Keratinocyte (primary cell): Measurements from ENCODE around the gene SSNA1.

Experiments
- EZH2 ChIP-seq: IDR thresholded peaks from one replicate; pipeline ENCODE4 v1.6.1; 2012; ENCODE audit warnings: inconsistent platforms, mild to moderate bottlenecking, low read length, moderate library complexity
- TF ChIP-seq, protein P1 (sequence below), 3 experiments: IDR thresholded peaks in 1 of 3; conservative IDR thresholded peaks in 1 of 3; optimal IDR thresholded peaks in 1 of 3; 2 replicates in 2 of 3; 3 replicates in 1 of 3; pipeline versions ENCODE3 to v1.5.1; 2011; ENCODE audit warnings: low read length in 3 of 3, mild to moderate bottlenecking in 3 of 3, moderate library complexity in 2 of 3, control low read depth in 1 of 3, inconsistent platforms in 1 of 3; ENCODE audit not compliant: insufficient read depth in 2 of 3; ENCODE audit errors: extremely low read depth in 1 of 3

- TF ChIP-seq, protein P1, sequence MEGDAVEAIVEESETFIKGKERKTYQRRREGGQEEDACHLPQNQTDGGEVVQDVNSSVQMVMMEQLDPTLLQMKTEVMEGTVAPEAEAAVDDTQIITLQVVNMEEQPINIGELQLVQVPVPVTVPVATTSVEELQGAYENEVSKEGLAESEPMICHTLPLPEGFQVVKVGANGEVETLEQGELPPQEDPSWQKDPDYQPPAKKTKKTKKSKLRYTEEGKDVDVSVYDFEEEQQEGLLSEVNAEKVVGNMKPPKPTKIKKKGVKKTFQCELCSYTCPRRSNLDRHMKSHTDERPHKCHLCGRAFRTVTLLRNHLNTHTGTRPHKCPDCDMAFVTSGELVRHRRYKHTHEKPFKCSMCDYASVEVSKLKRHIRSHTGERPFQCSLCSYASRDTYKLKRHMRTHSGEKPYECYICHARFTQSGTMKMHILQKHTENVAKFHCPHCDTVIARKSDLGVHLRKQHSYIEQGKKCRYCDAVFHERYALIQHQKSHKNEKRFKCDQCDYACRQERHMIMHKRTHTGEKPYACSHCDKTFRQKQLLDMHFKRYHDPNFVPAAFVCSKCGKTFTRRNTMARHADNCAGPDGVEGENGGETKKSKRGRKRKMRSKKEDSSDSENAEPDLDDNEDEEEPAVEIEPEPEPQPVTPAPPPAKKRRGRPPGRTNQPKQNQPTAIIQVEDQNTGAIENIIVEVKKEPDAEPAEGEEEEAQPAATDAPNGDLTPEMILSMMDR (optimal IDR thresholded peaks at IDR 0.05 in 1 of 3, IDR thresholded peaks at IDR 0.05 in 1 of 3, conservative IDR thresholded peaks at IDR 0.05 in 1 of 3; ENCODE audit: extremely low read depth in 1 of 3, insufficient read depth in 2 of 3, low read length in 3 of 3) = no peak
- TF ChIP-seq EZH2 = no peak
These were observed 21.2 kb upstream of the SSNA1 start for GRCh38 chr9:137167277-137167746.
